Upper lobe of left lung (tissue), 6 donors: Measurements from ENCODE around the gene CNOT9. TPM values are rescaled to one million over a fixed set of nuclear protein-coding genes. Genes with fewer than 3 reads are reported as not detected.

Experiments
- ATAC-seq, 2 donors: fragments of 200-7000 bp; cut with Tn5 transposase; one replicate each; pipeline ENCODE4 v1.9.1; 2022; ENCODE audit warnings: mild to moderate bottlenecking in 2 of 2, moderate library complexity in 2 of 2; ENCODE audit not compliant: low FRiP score in 2 of 2
- DNase-seq, 2 donors: peaks; one replicate each; pipeline ENCODE4 v3.0.0-alpha.2; 2019 to 2020
- H3K27ac ChIP-seq, 4 donors: fragments of 200-600 bp; sonication (generic); one replicate each; pipeline ENCODE4 v1.5.1; 2016 to 2019
- H3K27me3 ChIP-seq, 4 donors: fragments of 200-600 bp; sonication (generic); one replicate each; pipeline ENCODE4 v1.5.1; 2017 to 2019
- H3K36me3 ChIP-seq, 4 donors: fragments of 200-600 bp; sonication (generic); one replicate each; pipeline ENCODE4 v1.5.1; 2016 to 2019
- H3K4me1 ChIP-seq, 4 donors: fragments of 200-600 bp; sonication (generic); one replicate each; pipeline ENCODE4 v1.5.1; 2018 to 2019
- H3K4me3 ChIP-seq, 4 donors: fragments of 200-600 bp; sonication (generic); one replicate each; pipeline ENCODE4 v1.5.1; 2017 to 2019; ENCODE audit warnings: mild to moderate bottlenecking in 2 of 4, moderate library complexity in 1 of 4
- H3K9me3 ChIP-seq, 4 donors: fragments of 200-600 bp; sonication (generic); one replicate each; pipeline ENCODE4 v1.5.1; 2018 to 2019
- CTCF ChIP-seq, 6 experiments: fragments of 450-650 bp in 4 of 6; fragments of 200-600 bp in 2 of 6; sonication (generic) in 2 of 6; IDR thresholded peaks; one replicate each; pipeline ENCODE4 v1.5.1; 2016 to 2019; ENCODE audit warnings: antibody characterized with exemption in 6 of 6
- EP300 ChIP-seq, 4 donors: sonication (generic); formaldehyde crosslinking; IDR thresholded peaks; one replicate each; pipeline ENCODE4 v1.5.1; 2017; ENCODE audit warnings: antibody characterized with exemption in 4 of 4, control low read depth in 2 of 4
- POLR2A ChIP-seq, 4 donors: fragments of 450-650 bp; IDR thresholded peaks; one replicate each; pipeline ENCODE4 v1.5.1; 2016 to 2017; ENCODE audit warnings: antibody characterized with exemption in 4 of 4, mild to moderate bottlenecking in 2 of 4
- POLR2AphosphoS5 ChIP-seq, 2 donors: sonication (generic); formaldehyde crosslinking; IDR thresholded peaks; one replicate each; pipeline ENCODE4 v1.5.1; 2017; ENCODE audit warnings: antibody characterized with exemption in 2 of 2
- WGBS, 2 donors: methylation state at CpG; one replicate each; pipeline ENCODE4 v1.1.5; 2017 to 2018; 5-methylcytosine and 5-hydroxymethylcytosine counted together
- small RNA-seq, 4 donors: library from RNA; depleted of rRNA; stranded (forward); fragments of <200 nt; gene quantifications; one replicate each; pipeline ENCODE3, GENCODE V24; 2016
- total RNA-seq, 6 donors: library from RNA; depleted of rRNA in 4 of 6; stranded (reverse); fragments of >200 nt in 4 of 6; gene quantifications; one replicate each; pipeline versions ENCODE4 v1.1.0 to v1.2.1, GENCODE V29; 2016 to 2021
- donor health status: DM: no; HTN: no; CAD: no; lungs with moderate emphysema.
- donor health status: DM: no; HTN: yes; CAD: no; lungs with severe emphysema.

The CNOT9 gene
- total RNA-seq, 6 donors from 2014 or later, result 24.2 to 51.3 (median 35.9) TPM

- ATAC-seq (no peak), DNase-seq (peak in 1 of 2 donors; percentile 66)
- H3K27me3 ChIP-seq, result no peaks in the 10 kb centered on the region
- no peak overlapping the region for H3K27ac ChIP-seq
- H3K4me1 ChIP-seq, result no peaks in the 10 kb centered on the region
- H3K9me3 ChIP-seq, result no peaks in the 10 kb centered on the region
- TF ChIP-seq POLR2A (IDR thresholded peaks at IDR 0.05) (no peak), CTCF (IDR thresholded peaks at IDR 0.05) (no peak), EP300 (IDR thresholded peaks at IDR 0.05) (no peak), POLR2AphosphoS5 (IDR thresholded peaks at IDR 0.05) (no peak)
- 92% methylated on average over 7 to 18 of the region's 18 CpGs for WGBS, 2 donors
- no peak overlapping the region for H3K4me3 ChIP-seq
- peaks cover 45 to 97% (median 84%) of the 10 kb centered on the region in 4 donors for H3K36me3 ChIP-seq
Measured at GRCh38 chr2:218642121-218642656, 73.5 kb downstream of the CNOT9 start.

GRCh38 chr2:218642786-218643185 is 74.1 kb downstream of the CNOT9 start:
- Histone ChIP-seq H3K4me1 (no peaks in the 10 kb centered on the region), H3K27me3 (no peaks in the 10 kb centered on the region), H3K36me3 (peaks cover 42 to 97% (median 80%) of the 10 kb centered on the region in 4 donors), H3K27ac (no peak overlapping the region), H3K9me3 (no peaks in the 10 kb centered on the region), H3K4me3 (no peak overlapping the region)
- DNase-seq (peak in 1 of 2 donors; percentile 67), ATAC-seq (no peak)
- WGBS, 2 donors, result 94 to 95% methylated on average over 9 to 14 of the region's 17 CpGs
- no peak for TF ChIP-seq POLR2A (IDR thresholded peaks at IDR 0.05)
- TF ChIP-seq POLR2AphosphoS5 (IDR thresholded peaks at IDR 0.05), result no peak
- no peak for TF ChIP-seq EP300 (IDR thresholded peaks at IDR 0.05)
- TF ChIP-seq CTCF (IDR thresholded peaks at IDR 0.05), result no peak

GRCh38 chr2:218643751-218644310 is 75.2 kb downstream of the CNOT9 start:
- Histone ChIP-seq H3K36me3 (peaks cover 42 to 97% (median 79%) of the 10 kb centered on the region in 4 donors), H3K4me3 (no peak overlapping the region), H3K27ac (no peak overlapping the region), H3K9me3 (no peaks in the 10 kb centered on the region), H3K4me1 (no peaks in the 10 kb centered on the region), H3K27me3 (no peaks in the 10 kb centered on the region)
- ATAC-seq (no peak), DNase-seq (peak in 1 of 2 donors; percentile 49)
- WGBS, 2 donors, result 91 to 95% methylated on average over 8 to 10 of the region's 10 CpGs
- no peak for TF ChIP-seq POLR2A (IDR thresholded peaks at IDR 0.05)
- no peak for TF ChIP-seq EP300 (IDR thresholded peaks at IDR 0.05)
- no peak for TF ChIP-seq POLR2AphosphoS5 (IDR thresholded peaks at IDR 0.05)

GRCh38 chr2:218644721-218645120 is 76.1 kb downstream of the CNOT9 start:
- 94 to 96% methylated on average over 6 to 7 of the region's 11 CpGs for WGBS, 2 donors
- Histone ChIP-seq H3K27me3 (no peaks in the 10 kb centered on the region), H3K4me1 (no peaks in the 10 kb centered on the region), H3K36me3 (peaks cover 36 to 97% (median 80%) of the 10 kb centered on the region in 4 donors), H3K27ac (no peak overlapping the region), H3K4me3 (no peak overlapping the region), H3K9me3 (no peaks in the 10 kb centered on the region)
- TF ChIP-seq POLR2A (IDR thresholded peaks at IDR 0.05) (no peak), EP300 (IDR thresholded peaks at IDR 0.05) (no peak), POLR2AphosphoS5 (IDR thresholded peaks at IDR 0.05) (no peak), CTCF (IDR thresholded peaks at IDR 0.05) (no peak)
- no peak for DNase-seq
- ATAC-seq, result no peak

- Histone ChIP-seq H3K27ac (no peak overlapping the region), H3K36me3 (peaks cover 35 to 97% (median 81%) of the 10 kb centered on the region in 4 donors), H3K4me1 (no peaks in the 10 kb centered on the region), H3K4me3 (no peak overlapping the region), H3K9me3 (no peaks in the 10 kb centered on the region), H3K27me3 (no peaks in the 10 kb centered on the region)
- no peak for ATAC-seq
- DNase-seq, result no peak
- TF ChIP-seq CTCF (IDR thresholded peaks at IDR 0.05), result no peak
- TF ChIP-seq EP300 (IDR thresholded peaks at IDR 0.05), result no peak
- TF ChIP-seq POLR2A (IDR thresholded peaks at IDR 0.05), result no peak
- TF ChIP-seq POLR2AphosphoS5 (IDR thresholded peaks at IDR 0.05), result no peak
- WGBS, 2 donors, result 82 to 100% methylated on average over 1 of the region's 1 CpG
Measured at GRCh38 chr2:218645126-218645525, 76.5 kb downstream of the CNOT9 start.

Small RNAs within 50 kb of the gene (small RNA-seq; reads per million reads assigned to genes)
- gene RNU6-136P, result 0 reads per million in 4 donors

Other genes starting within 250 kb of the CNOT9 start
- gene CATIP, start 212.0 kb upstream of the CNOT9 start, total RNA-seq, result 1 to 10 TPM in 5 of 6 donors, under 1 TPM in 1; 0.77 to 8.5 (median 4.3) TPM
- gene SLC11A1, start 186.6 kb upstream of the CNOT9 start, total RNA-seq, result 1,000 to 10,000 TPM in 2 of 6 donors, 100 to 1,000 TPM in 4; 145 to 3,249 (median 371) TPM
- 100 to 1,000 TPM in 5 of 6 donors, 10 to 100 TPM in 1; 96.6 to 239 (median 189) TPM for gene CTDSP1, start 169.0 kb upstream of the CNOT9 start, total RNA-seq
- under 1 TPM in 3 of 6 donors, not detected in 3; 0.29 to 0.76 (median 0.40) TPM for gene VIL1, start 149.7 kb upstream of the CNOT9 start, total RNA-seq
- 10 to 100 TPM in 4 of 6 donors, 1 to 10 TPM in 2; 9.0 to 31.4 (median 13.1) TPM for gene USP37, start 488 bp upstream of the CNOT9 start, total RNA-seq
- under 1 TPM in 4 of 6 donors, not detected in 2; 0.30 to 0.98 (median 0.37) TPM for gene PLCD4, start 39.1 kb downstream of the CNOT9 start, total RNA-seq
- 10 to 100 TPM; 17.1 to 58.7 (median 24.6) TPM for gene ZNF142, start 90.8 kb downstream of the CNOT9 start, total RNA-seq
- gene BCS1L, start 90.8 kb downstream of the CNOT9 start, total RNA-seq, result 100 to 1,000 TPM in 1 of 6 donors, 10 to 100 TPM in 5; 18.2 to 128 (median 32.2) TPM
- gene RNF25, start 103.2 kb downstream of the CNOT9 start, total RNA-seq, result 10 to 100 TPM in 5 of 6 donors, 1 to 10 TPM in 1; 7.3 to 25.7 (median 17.8) TPM
- 100 to 1,000 TPM in 1 of 6 donors, 10 to 100 TPM in 5; 21.3 to 153 (median 36.8) TPM for gene STK36, start 103.2 kb downstream of the CNOT9 start, total RNA-seq
- gene TTLL4, start 142.0 kb downstream of the CNOT9 start, total RNA-seq, result 10 to 100 TPM; 21.1 to 46.1 (median 31.7) TPM
- 100 to 1,000 TPM in 5 of 6 donors, 10 to 100 TPM in 1; 70.1 to 178 (median 160) TPM for gene CYP27A1, start 213.3 kb downstream of the CNOT9 start, total RNA-seq